Testis (tissue), 2 donors: ENCODE data around the gene TMTC4.

Source experiments
- CTCF ChIP-seq, 3 experiments: fragments of 450-650 bp in 2 of 3; fragments of 200-600 bp in 1 of 3; sonication (generic) in 1 of 3; IDR thresholded peaks; one replicate each; pipeline ENCODE4 v1.5.1; 2016 to 2019; ENCODE audit warnings: antibody characterized with exemption in 3 of 3, mild to moderate bottlenecking in 2 of 3, moderate library complexity in 1 of 3
- POLR2A ChIP-seq: fragments of 450-650 bp; IDR thresholded peaks from one replicate; pipeline ENCODE4 v1.6.1; 2017; ENCODE audit warnings: antibody characterized with exemption, mild to moderate bottlenecking, moderate library complexity

GRCh38 chr13:100561599-100562204, 112.9 kb downstream of the TMTC4 start:
- no peak for TF ChIP-seq CTCF (IDR thresholded peaks at IDR 0.05)
- no peak for TF ChIP-seq POLR2A
